IPS DF 4.7 (cell line): ENCODE results near the gene CRYGS.
"Not testable (repeated sequence)": the region's sequence is repeated elsewhere in the genome, so short reads cannot be mapped to it uniquely, and the experiment has no call there.

ENCODE experiments used
- DNase-seq: peaks from one replicate; pipeline ENCODE4 v3.0.0-alpha.2; 2013; ENCODE audit warnings: low spot score; ENCODE audit errors: extremely low read depth

The CRYGS gene

GRCh38 chr3:186552408-186553031, 8.3 kb upstream of the CRYGS start:
- no peak for DNase-seq

GRCh38 chr3:186551387-186551786, 7.2 kb upstream of the CRYGS start:
- DNase-seq, result no peak

- no peak for DNase-seq
These were observed 5.3 kb upstream of the CRYGS start for GRCh38 chr3:186549497-186549896.

GRCh38 chr3:186540835-186541226, 3.3 kb downstream of the CRYGS start:
- no peak for DNase-seq

- peak; percentile 66 for DNase-seq
These were observed 3.9 kb downstream of the CRYGS start for GRCh38 chr3:186540221-186540834.

- no peak for DNase-seq
These were observed 5.4 kb downstream of the CRYGS start for GRCh38 chr3:186538779-186539178.

- no peak for DNase-seq
These were observed 7.0 kb downstream of the CRYGS start for GRCh38 chr3:186536883-186537844.

GRCh38 chr3:186534113-186534669, 10.0 kb downstream of the CRYGS start:
- DNase-seq, result no peak

- DNase-seq, result no peak
These were observed 11.5 kb downstream of the CRYGS start for GRCh38 chr3:186532598-186533072.

GRCh38 chr3:186531694-186532093, 12.5 kb downstream of the CRYGS start:
- not testable (repeated sequence) for DNase-seq

- DNase-seq, result no peak
These were observed 13.8 kb downstream of the CRYGS start for GRCh38 chr3:186530415-186530814.

- DNase-seq, result no peak
These were observed 14.8 kb downstream of the CRYGS start for GRCh38 chr3:186529201-186529999.

DNA sequence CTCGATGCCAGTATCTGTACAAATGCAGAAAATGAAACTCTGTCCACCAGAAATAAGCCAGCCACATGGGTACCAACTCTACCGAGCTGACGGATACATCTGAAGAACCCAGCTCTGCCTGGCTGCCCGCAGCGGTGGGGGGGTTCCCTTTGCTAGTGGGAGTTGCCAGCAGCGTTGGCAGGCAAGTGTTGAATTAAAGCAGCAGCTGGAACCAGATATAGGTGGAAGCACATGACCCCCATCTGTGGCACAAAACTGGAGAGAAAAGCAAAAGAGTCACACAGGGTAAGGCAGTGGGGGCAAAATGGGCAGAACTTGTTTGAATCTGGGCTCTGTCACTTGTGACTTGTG, 17.9 kb downstream of the CRYGS start:
- no peak for DNase-seq

GRCh38 chr3:186525369-186526255, 18.6 kb downstream of the CRYGS start:
- no peak for DNase-seq

DNA sequence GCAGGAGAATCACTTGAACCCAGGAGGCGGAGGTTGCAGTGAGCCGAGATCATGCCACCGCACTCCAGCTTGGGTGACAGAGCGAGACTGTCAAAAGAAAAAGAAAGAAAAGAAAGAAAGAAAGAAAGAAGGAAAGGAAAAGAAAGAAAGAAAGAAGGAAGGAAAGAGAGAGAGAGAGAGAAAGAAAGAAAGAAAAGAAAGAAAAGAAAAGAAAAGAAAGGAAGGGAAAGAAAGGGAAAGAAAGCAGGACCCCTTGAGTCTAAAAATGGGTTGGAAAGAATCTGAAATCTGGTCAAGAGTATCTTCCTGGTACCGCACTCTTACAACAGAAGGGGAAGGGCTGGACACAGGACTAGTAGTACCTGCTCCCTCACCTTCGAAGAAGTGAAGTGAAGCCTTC, 19.6 kb downstream of the CRYGS start:
- DNase-seq, result no peak

- DNase-seq, result no peak
These were observed 20.7 kb downstream of the CRYGS start for GRCh38 chr3:186523434-186523833.

GRCh38 chr3:186523022-186523421, 21.2 kb downstream of the CRYGS start:
- DNase-seq, result no peak

DNA sequence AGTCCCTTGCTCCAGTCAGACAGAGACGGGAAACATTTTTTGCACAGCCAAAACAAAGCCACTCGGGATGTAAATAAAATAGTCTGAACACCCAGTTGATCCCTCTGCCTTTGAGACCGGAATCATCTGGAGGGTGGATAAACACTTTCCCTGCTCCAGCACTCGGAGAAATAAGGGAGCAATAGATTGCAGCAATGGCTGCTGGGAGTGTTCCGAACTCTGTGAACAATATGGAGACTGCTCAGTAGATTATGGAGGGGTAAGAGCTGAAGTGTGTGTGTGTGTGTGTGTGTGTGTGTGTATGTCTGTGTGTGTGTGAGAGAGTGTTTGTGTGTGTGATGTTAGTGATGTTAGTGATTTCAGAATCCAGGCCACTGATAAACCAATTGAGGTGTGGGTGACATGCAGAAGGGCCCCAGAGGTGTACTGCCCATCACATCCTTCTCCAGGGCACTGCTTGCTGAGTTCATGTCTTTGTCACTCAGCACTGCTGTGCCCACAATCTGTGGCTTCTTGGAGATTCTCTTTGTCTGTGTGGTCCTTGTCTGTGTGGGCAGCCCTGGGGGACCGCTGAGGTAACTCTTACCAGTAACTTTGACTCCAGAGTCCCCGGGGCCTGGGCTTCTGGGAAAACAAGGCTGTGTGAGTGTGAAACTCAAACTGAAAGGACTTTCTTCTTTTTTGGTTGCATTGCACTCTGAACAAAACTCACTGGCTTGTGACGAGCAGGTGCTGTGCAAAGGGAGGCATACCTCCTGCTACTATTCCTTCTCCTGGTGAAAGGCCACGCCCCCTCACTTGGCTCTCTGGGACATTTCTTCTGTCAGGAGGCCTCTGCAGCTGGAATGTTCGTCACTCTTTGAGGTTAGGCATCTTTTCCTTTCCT, 23.0 kb downstream of the CRYGS start:
- no peak for DNase-seq

DNA sequence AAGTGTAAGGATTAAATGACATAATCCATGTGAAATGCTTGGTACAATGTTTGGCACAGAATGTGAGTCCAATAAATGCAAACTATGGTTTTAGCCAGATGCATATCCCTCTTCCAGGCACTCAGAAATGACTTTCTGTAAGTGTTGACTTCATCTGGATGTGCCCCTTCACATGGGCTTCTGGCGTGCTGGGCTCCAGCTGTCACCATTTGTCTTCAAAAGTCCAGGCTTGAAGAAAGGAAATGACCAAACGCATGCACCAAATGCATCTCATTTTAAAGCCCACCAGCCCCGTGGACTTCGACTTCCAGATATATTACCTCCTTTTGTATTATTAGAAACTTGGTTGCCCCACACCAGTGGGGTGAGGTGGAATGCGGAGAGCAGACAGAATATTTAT, 23.7 kb downstream of the CRYGS start:
- no peak for DNase-seq
